Brain microvascular endothelial cell (primary cell): ENCODE results near the gene PTPRM.

Experiments
- DNase-seq: peaks from one replicate; pipeline ENCODE4 v3.0.0-alpha.2; 2020
- H3K27ac ChIP-seq: fragments of 250-450 bp; sonication (Bioruptor Pico); 2 replicates; pipeline ENCODE4 v1.5.1; 2020; ENCODE audit warnings: mild to moderate bottlenecking, moderate library complexity
- H3K27me3 ChIP-seq: fragments of 250-450 bp; sonication (Bioruptor Pico); replicated peaks from 2 replicates; pipeline ENCODE4 v1.5.1; 2020; ENCODE audit warnings: mild to moderate bottlenecking
- H3K36me3 ChIP-seq: fragments of 250-450 bp; sonication (Bioruptor Pico); replicated peaks from 2 replicates; pipeline ENCODE4 v1.5.1; 2020; ENCODE audit warnings: mild to moderate bottlenecking
- H3K4me3 ChIP-seq: 2 replicates; pipeline ENCODE4 v1.5.1; 2011; ENCODE audit warnings: low read depth, mild to moderate bottlenecking, control low read depth, low read length, moderate library complexity
- CTCF ChIP-seq: IDR thresholded peaks from 2 replicates; pipeline ENCODE4 v1.5.1; 2011; ENCODE audit warnings: low read depth, mild to moderate bottlenecking, moderate library complexity, low read length, control low read depth, inconsistent platforms; ENCODE audit errors: missing control alignments
- in situ Hi-C: cut with HindIII; loops from 2 replicates; pipeline ENCODE4 v1.10.0; 2017; ENCODE audit warnings: low sequenced_read_pairs, low pct_ligation_motif_present

The PTPRM gene

GRCh38 chr18:7678801-7679200 lies 111.7 kb downstream of the PTPRM start:
- no peak overlapping the region for H3K4me3 ChIP-seq
- in situ Hi-C loops = no loop called here
- H3K27me3 ChIP-seq = no peaks in the 10 kb centered on the region
- TF ChIP-seq CTCF = no peak
- H3K27ac ChIP-seq = no peak overlapping the region
- no peaks in the 10 kb centered on the region for H3K36me3 ChIP-seq
- no peak for DNase-seq

- TF ChIP-seq CTCF = no peak
- DNase-seq = no peak
Measured at GRCh38 chr18:7681298-7681697, 114.2 kb downstream of the PTPRM start.

GRCh38 chr18:7682321-7682720 lies 115.2 kb downstream of the PTPRM start:
- H3K36me3 ChIP-seq = no peaks in the 10 kb centered on the region
- no peak overlapping the region for H3K27ac ChIP-seq
- TF ChIP-seq CTCF = no peak
- H3K27me3 ChIP-seq = no peaks in the 10 kb centered on the region
- no peak overlapping the region for H3K4me3 ChIP-seq
- in situ Hi-C loops = no loop called here
- DNase-seq = no peak

More at GRCh38 chr18:7681298-7681697, 114.2 kb downstream of the PTPRM start:
- Histone ChIP-seq H3K27me3 (no peaks in the 10 kb centered on the region), H3K36me3 (no peaks in the 10 kb centered on the region), H3K4me3 (no peak overlapping the region), H3K27ac (no peak overlapping the region)
- in situ Hi-C loops = no loop called here

- in situ Hi-C loops = no loop called here
- DNase-seq = no peak
- Histone ChIP-seq H3K36me3 (no peaks in the 10 kb centered on the region), H3K4me3 (no peak overlapping the region), H3K27ac (no peak overlapping the region), H3K27me3 (no peaks in the 10 kb centered on the region)
- TF ChIP-seq CTCF = no peak
Measured at GRCh38 chr18:7683753-7684152, 116.6 kb downstream of the PTPRM start.

- no peak for TF ChIP-seq CTCF
- Histone ChIP-seq H3K4me3 (no peak overlapping the region), H3K27me3 (no peaks in the 10 kb centered on the region), H3K36me3 (no peaks in the 10 kb centered on the region), H3K27ac (no peak overlapping the region)
- DNase-seq = no peak
- in situ Hi-C loops = no loop called here
Measured at GRCh38 chr18:7684357-7684756, 117.2 kb downstream of the PTPRM start.

GRCh38 chr18:7684966-7685365 lies 117.8 kb downstream of the PTPRM start:
- no peak overlapping the region for H3K4me3 ChIP-seq
- in situ Hi-C loops = no loop called here
- no peak overlapping the region for H3K27ac ChIP-seq
- H3K27me3 ChIP-seq = no peaks in the 10 kb centered on the region
- no peak for DNase-seq
- no peak for TF ChIP-seq CTCF
- no peaks in the 10 kb centered on the region for H3K36me3 ChIP-seq
